NCI-H2171 (cell line): ENCODE measurements around the gene PARD3B.

ENCODE experiments used
- DNase-seq: peaks from one replicate; lab custom pipeline; 2025; lab: John Stamatoyannopoulos, UW

PARD3B gene

DNA sequence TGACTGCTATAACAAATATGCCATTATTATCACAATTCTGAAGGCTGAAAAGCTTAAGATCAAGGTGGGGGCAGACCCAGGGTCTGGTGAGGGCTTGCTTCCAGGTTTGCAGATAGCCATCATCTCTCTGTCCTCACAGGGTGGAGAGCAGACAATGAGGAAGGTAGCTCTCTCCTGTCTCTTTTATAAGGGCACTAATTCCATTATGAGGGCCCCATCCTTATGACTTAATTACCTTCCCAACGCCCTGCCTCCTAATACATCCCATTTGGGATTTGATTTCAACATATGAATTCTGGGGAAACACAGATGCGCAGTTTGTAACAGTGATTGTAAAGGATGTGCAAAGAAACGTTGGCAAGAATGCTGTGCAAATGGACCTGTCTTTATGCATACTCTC is 44.8 kb downstream of the PARD3B start:
- no peak for DNase-seq

DNA sequence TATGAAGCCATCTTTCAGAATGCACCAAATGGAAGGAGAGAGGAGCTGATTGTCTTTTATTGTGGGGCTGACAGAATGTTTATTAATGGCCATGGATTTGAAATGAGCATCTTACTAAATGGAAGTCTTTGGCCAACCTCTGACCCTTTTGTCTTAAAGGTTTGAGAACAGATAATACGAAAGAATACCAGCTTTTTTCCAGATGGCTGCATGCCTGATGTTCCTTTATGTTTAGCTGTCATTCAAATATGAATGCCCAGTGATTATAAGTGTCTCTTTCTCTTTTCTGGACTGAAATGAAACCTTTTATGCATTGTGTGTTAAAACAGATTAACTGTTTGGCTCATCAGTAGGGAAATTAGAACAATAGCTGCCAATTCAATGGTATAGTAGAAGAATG is 46.0 kb downstream of the PARD3B start:
- DNase-seq = no peak

DNA sequence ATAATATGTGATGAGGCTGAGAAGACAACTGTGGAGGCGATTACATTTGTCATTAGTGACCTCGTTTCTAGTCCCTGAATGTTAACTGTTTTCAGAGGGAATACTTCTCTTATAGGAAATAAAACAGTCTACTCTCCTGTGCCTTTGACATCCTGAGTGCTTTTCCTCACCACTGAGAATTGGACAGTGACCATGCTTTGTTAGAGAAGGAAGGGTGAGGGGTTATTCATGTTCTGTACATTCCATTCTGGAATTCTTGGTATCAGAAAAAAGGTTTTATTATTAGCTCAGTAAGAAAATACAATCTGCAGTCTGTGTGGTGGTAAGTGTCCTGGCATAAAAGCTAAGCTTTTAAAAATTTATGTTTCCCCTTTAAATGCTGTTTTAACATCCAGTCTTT is 58.8 kb downstream of the PARD3B start:
- DNase-seq = no peak

DNA sequence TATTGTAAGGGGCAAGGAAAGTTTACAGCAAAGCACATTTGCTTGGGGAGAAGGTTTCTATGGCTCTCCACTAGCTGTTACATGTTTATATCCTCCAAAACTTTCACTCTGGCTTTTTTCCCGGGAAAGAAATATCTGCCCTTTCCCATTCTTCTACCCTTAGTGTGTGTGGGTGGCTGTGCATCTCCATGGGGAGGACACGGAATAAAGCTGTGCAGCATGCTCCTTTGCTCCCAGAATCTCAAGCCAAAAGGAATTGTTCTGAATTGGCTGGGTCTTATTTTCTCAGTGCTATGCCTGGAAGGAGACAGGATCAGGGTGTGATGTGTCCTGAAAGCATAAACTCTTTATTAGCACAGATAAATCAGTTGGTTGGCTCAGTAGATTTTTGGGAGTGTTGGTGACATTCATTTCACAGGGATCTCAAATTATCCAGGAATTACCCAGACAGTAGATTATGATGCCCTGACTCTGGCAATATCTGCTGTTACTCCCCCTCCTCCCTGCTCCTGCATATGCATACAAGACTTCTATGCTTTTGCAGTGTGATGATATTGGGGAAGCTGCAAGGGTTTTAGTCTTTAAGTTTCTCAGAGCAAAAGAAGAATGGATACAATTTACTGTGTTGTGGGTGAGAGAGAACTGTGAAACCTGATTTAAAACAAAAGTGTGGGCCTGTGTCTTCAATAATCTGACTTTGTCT is 63.1 kb downstream of the PARD3B start:
- DNase-seq = no peak

DNA sequence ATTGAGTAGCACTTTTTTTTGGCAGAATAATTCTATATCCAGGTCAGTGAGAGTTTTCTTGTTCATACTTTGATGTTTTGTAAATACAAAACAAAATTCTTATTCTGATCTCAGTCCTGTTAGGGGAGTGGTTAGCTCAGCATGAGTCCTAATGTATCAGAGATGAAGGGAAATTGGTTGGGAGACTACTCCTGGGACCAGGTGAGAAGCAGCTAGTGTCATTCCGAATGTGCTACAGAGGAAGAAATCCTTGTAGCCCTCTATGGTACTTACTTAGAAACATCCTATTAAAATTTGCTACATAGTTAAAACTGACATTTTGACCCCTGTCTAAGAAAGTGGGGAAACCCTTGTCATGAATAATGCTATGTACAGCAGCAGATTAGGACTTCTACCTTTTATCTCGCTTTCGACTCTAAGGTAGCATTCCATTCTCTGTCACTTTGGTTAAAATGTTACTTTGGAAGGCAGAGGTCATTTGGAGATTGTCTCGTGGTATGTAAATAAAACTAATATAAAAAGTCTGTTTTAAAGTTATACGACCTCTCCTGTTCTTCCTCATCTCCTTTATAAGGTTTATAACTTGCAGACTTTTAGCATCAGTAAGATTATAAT is 65.8 kb downstream of the PARD3B start:
- no peak for DNase-seq

DNA sequence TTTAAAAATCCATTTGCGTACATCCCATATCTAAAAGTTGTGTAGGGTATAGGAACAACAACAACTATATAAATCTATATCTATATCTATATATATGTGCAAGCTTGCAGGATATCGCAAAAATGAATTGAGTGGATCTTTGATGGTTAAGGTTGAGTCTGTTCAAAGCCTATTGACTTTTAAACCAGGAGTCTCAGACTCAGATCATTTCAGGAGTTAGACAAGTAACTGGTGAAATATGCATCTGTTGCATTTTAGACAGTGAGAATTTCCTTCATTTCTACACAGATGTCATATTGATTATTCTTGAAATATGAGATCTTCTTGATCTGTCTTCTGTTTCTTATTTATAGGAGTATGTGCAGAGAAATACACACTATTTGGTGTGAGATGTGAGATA is 66.5 kb downstream of the PARD3B start:
- no peak for DNase-seq

DNA sequence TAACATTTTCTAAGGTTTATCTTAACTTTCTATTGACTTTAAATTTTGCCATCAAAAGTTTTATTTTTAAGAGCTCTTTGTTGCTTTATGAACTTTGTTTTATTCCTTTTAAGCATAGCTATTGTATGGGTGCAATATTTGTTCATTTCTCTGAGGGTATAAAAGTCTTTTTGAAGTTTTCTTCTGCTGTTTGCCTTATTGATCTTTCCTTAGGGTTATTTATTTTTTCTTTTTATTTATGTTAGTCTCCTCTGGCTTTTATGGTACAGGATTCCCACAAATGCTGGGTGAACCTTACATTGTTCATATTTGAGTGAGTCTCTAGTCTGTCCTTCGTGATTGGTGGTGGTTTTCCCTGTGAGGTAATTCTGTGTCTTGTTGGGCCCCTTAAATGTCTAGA is 68.4 kb downstream of the PARD3B start:
- no peak for DNase-seq

DNA sequence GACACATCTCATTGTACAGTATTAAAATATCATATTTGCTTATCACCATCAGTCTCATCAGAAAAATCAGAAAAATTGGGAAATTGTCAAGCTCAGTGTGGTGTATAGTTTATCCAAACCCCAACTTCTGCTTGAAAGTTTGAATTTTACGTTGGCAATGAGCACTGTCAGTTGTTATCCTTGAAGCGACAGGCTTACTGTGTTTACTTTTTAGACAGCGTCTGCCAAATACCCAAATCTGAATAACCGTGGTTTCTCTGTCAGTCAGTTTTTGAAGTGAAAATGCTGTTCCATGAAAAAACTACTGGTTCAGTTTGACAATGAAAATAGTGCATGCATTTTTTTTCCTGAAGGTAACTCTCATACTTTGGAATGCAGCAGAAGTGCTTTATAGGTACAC is 70.2 kb downstream of the PARD3B start:
- no peak for DNase-seq

DNA sequence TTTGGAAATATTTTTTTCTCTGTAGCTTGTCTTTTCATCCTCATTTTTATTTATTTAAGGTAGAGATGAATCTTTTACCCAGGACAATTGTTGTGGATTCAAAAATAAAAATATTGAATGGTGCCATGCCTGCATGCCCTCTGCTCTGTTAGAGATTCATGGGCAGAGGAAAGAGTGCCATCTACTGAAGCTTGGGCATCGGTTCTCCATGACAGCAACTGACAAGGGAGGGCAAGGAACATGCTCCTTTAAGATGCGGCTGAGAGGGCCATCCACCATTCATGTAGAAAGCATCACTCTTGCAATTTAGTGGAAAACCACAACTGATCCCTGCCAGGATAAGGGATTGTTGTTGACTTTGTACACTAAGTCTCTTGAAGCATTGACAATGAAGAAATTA is 79.9 kb downstream of the PARD3B start:
- no peak for DNase-seq

DNA sequence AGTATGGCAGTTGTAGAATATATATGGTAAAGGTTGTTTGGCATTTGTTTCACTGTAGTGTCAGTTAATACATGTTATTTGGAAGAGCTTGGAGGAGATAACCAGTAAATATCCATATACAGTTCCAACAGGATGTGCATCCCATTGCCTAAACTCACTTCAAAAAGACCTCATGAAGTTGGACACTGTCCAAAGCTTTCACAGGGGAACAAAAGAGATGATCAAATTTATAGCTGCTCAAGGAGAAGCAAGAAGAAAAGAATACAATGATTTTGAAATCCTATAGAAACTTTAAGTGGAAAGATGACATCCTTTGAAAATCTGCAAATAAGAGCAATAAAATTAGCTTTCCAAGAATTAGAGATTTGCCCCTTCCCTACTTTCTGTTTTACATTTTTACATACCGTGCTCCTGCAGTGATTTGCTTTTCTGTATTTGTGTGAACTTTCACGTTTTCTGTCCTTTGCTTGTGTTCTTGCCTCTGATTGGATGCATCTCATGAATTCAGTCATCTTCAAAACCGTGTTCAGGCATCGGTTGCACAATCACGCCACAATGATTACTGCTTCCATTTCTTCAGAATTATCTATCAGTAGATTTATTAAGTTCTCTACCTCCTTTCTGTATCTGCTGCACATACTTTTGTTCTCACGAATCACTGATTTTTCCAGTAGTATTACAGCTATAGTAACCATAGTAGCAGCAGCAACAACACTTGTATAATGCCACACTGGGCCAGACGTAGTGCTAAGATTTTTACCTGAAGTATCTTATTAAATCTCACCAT is 83.8 kb downstream of the PARD3B start:
- no peak for DNase-seq

DNA sequence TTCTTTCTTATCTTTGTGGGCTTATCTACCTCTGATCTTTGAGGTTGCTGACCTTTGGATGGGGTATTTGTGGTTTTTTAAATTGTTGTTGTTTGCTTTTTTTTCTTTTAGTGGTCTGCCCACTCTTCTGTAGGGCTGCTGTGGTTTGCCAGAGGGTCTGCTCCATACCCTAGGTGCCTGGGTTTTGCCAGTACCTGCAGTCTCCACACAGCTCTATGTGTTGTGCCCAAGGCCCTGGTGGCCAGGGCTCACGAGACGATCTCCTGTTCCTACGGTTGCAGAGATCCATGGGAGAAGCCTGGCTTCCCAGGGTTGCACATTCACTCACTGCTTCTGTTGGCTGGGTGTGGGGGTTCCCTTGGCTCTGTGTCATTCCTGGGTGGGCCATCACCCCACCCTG is 87.1 kb downstream of the PARD3B start:
- DNase-seq = no peak

DNA sequence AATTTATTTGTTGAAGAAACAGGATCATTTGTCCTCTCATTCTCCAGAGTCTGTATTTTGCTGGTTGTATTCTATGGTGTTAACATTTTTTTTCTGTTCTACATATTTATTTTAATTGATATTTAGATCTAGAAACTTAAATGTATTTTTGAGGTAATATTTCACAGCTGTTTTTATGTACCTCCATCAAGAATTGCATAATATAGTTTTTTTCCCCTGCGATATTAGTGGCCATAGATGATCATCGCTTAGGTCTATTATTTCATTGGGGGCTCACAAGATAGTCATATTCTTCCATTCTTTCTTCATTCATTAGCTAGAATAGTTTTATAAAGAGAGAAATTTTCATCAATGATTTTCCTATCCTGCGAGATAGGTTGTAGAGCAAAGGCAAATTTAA is 89.3 kb downstream of the PARD3B start:
- no peak for DNase-seq

DNA sequence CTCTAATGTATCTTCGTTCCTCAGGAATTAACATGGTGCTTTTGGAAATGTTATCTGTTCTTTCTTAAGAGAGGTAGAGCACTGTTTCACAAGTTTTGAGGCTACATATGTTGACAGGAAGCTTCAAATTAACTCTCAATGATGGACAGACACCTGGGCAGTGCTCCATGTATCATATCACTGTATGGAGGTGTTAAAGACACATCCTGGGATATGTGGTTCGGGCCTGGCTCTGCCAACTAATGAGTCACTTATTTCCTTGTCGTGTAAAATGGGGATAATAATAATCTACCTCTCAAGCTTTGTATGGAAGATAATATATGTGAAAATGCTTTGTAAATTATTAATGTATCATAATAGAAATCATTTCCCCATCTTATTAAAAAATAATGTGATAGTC is 90.2 kb downstream of the PARD3B start:
- DNase-seq = no peak

DNA sequence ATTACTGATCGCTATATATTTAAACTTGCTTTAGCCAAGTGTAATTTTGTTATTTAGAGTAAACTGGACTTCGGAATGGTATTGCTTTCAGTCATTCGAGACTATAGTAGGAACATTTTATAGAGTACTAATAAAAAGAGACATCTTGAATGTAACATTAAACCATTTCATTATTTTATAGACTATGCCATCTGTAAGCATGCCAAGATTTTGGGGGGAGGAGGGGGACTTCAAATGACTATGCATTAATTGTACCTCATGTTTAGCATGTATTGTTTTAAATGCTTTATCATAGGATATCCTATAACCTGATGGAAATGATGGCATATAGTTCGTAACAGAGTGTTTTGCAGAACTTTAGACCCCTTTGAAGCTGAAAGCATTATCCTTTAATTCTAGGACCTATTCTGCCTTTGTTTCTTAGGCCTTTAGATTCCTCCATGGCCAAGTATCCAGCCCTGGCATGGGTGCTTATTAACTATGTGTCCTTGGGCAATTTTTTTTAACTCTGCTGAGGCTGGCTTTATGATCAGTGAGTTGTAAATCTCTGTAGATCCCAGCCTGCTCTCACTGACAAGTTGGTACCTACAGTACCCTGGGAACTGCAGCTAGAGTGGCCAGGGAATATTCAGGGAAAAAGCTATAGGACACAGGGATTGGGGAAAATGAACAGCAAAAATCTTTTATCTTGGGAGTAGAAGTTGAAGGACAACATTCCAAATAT is 93.4 kb downstream of the PARD3B start:
- no peak for DNase-seq

DNA sequence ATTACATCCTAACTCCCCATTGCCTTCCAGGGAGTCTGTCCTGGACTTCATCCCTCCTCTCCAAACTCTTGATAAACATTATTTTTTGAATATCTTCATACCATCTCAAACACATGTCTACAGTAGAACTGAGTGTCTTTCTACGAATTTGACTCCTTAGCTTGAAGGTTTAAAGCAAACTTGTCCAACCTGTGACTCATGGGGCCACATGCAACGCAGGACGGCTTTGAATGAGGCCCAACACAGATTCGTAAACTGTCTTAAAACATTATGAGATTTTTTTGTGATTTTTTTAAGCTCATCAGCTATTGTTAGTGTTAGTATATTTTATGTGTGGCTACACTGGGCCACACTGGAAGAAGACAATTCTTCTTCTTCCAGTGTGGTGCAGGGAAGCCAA is 98.1 kb downstream of the PARD3B start:
- DNase-seq = no peak

DNA sequence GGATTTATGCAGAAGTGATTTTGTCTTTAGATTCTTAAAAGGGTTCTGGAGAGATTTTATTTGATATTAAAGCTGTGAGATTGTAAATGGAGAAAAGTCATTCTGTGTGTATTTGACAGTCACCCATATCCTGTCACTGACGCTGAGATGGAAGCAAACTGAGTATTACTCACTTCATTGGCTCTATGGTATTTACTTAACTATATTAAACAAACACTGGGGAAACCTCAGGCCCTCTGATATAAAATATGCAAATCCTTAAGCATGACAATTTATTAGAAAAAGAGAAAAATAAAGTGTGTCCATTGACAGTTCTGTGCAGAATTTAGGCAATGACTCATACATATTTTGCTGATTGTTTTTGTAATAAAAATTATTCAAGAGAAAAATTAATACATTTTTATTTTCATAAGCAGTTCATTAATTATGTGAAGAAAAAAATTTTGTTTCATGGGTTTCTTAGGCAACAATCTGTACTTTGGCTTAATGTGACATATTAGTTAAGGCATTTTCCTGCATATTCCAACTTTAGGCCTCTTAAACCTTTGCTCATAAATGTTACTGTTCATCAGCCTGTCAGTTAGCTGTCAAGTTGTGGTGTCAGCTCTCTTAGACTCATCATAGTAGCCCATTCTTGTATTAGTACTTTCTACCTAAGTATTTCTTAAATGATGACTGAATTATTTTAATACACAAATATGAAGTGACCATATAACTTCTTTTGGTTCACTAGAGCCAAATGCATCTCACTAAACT is 99.9 kb downstream of the PARD3B start:
- DNase-seq = no peak

DNA sequence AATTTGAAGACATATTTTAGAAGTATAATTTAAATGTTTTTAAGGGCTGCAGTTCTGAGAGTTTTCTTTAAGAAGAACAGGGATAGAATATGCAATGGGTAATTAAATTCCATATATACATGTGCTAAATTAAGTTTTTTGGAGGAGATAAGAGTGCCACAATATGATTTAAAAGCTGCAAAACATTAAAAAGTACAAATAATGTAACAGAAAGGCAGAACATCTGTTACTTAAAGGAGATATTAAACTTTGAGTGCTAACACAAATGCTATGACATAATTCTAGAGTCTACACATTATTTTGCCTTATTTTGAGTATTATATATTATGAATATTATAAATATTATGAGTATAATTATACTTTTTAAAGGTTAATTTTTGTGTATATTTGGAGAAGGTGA is 102.4 kb downstream of the PARD3B start:
- DNase-seq = no peak

DNA sequence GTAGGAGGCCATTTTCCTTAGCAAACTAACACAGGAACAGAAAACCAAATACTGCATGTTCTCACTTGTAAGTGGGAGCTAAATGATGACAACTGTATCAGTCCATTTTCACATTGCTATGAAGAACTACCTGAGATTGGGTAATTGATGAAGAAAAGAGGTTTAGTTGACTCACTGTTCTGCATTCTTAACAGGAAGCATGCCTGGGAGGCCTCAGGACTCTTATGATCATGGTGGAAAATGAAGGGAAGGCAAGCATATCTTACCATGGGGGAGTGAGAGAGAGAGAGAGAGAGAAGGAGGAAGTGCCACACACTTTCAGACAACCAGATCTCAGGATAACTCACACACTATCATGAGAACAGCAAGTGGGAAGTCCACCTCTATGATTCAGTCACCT is 105.3 kb downstream of the PARD3B start:
- no peak for DNase-seq

DNA sequence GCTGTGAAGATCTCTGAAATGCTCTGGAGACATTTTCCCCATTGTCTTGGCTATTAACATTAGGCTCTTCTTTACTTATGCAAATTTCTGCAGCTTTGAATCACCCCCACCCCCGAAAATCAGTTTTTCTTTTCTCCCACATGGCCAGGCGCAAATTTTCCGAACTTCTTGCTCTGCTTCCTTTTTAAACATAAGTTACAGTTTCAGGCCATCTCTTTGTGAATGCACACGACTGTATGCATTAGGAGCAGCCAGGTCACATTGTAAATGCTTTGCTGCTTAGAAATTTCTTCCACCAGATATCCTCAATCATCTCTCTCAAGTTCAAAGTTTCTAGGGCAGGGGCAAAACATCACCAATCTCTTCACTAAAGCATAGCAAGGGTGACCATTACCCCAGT is 106.8 kb downstream of the PARD3B start:
- DNase-seq = no peak

DNA sequence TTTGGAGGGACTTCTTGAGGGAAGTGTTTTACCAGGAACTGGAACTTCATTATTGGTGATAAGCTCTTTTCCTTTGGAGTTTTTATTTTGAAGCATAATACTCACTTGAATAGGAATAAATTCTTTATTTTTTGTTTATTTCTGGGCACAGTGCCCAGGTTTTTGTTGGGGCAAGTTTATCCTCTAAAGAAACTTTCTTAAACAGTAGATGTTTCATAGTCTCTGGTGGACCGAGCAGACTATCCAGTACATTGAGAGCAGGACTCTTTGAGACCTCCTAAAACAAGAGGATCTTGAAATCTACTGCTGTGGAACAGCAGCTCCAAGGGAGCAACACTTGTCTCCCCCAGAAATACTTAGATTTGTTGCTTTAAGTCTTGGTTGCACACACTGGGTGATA is 109.4 kb downstream of the PARD3B start:
- DNase-seq = no peak

DNA sequence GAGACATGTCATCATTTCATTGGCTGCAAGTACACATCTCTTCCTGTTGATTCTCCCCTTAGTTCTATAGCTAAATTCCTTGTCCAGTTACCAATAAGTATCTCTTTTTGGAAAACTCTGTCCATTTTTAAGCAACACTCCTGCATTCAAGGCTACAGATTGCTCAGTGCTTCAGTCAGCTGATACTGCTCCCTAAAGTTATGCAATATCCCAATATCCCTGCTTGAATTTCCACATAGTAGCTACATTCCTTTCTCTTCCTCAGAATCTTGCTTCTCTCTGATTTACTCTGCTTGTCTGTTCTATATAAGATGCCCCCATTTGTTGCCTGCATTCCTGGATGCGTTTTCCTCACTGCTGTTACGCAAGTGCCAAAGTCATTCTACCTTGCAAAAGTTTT is 109.8 kb downstream of the PARD3B start:
- DNase-seq = no peak

DNA sequence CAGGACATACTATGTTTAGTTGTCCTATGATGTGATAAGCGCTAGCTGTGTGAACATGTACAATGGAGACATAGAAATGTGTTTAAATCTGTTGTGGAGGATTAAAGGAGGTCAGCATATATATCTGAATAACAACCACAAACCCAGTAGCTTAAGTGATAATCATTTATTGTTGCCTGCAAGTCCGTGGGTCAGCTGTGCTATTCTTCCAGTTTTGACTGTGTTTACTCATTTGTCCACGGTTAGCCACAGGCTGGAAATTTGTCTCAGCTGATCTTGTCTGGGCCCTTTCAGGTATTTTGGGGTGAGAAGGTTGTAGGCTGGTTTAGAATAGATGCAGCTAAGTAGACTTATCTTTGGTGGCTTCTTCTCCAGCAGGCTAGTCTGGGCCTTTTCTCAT is 110.4 kb downstream of the PARD3B start:
- no peak for DNase-seq
